Measurements from ENCODE around the gene CLIC4. TPM values are rescaled to one million over a fixed set of nuclear protein-coding genes. Genes with fewer than 3 reads are reported as not detected.

CLIC4 gene
- total RNA-seq, 1 donor = 711 TPM

- Histone ChIP-seq H4K20me1 (ENCODE audit: insufficient read depth, low read length) (no peaks in the 10 kb centered on the region), H3K4me1 (ENCODE audit: insufficient read depth, low read length) (peaks cover 11% of the 10 kb centered on the region), H3K36me3 (ENCODE audit: insufficient read depth, low read length) (no peaks in the 10 kb centered on the region), H2AFZ (ENCODE audit: low read length) (no peak overlapping the region), H3K27me3 (ENCODE audit: insufficient read depth, low read length) (no peaks in the 10 kb centered on the region), H3K9me3 (ENCODE audit: low read depth, low read length) (no peaks in the 10 kb centered on the region), H3K4me2 (ENCODE audit: insufficient read depth, low read length) (no peak overlapping the region), H3K4me3 (ENCODE audit: insufficient read depth, low read length) (no peak overlapping the region), H3K79me2 (ENCODE audit: insufficient read depth, low read length) (no peaks in the 10 kb centered on the region), H3K27ac (ENCODE audit: low read depth, low read length) (no peak overlapping the region)
- TF ChIP-seq, protein P1, sequence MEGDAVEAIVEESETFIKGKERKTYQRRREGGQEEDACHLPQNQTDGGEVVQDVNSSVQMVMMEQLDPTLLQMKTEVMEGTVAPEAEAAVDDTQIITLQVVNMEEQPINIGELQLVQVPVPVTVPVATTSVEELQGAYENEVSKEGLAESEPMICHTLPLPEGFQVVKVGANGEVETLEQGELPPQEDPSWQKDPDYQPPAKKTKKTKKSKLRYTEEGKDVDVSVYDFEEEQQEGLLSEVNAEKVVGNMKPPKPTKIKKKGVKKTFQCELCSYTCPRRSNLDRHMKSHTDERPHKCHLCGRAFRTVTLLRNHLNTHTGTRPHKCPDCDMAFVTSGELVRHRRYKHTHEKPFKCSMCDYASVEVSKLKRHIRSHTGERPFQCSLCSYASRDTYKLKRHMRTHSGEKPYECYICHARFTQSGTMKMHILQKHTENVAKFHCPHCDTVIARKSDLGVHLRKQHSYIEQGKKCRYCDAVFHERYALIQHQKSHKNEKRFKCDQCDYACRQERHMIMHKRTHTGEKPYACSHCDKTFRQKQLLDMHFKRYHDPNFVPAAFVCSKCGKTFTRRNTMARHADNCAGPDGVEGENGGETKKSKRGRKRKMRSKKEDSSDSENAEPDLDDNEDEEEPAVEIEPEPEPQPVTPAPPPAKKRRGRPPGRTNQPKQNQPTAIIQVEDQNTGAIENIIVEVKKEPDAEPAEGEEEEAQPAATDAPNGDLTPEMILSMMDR (IDR thresholded peaks at IDR 0.05; ENCODE audit: extremely low read depth, low read depth, low read length) = no peak
- no peak for DNase-seq (ENCODE audit: insufficient read length, low spot score, missing footprints)
Measured at GRCh38 chr1:24865168-24865567, 119.9 kb downstream of the CLIC4 start.

DNA sequence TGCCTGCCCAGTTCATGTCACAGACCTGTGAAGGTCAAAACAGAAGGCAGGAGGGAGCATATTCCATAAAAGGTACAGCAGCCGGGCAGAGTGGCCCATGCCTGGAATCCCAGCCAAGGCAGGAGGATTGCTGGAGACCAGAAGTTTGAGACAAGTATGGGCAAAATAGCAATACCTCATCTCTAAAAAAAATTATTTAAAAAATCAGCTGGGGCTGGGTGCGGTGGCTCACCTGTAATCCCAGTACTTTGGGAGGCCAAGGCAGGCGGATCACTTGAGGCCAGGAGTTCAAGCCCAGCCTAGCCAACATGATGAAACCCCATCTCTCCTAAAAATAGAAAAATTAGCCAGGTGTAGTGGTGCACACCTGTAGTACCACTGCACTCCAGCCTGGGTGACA, 120.3 kb downstream of the CLIC4 start:
- Histone ChIP-seq H3K4me1 (ENCODE audit: insufficient read depth, low read length) (peaks cover 11% of the 10 kb centered on the region), H3K27ac (ENCODE audit: low read depth, low read length) (no peak overlapping the region), H3K36me3 (ENCODE audit: insufficient read depth, low read length) (no peaks in the 10 kb centered on the region), H3K27me3 (ENCODE audit: insufficient read depth, low read length) (no peaks in the 10 kb centered on the region), H2AFZ (ENCODE audit: low read length) (no peak overlapping the region), H3K9me3 (ENCODE audit: low read depth, low read length) (no peaks in the 10 kb centered on the region), H3K4me2 (ENCODE audit: insufficient read depth, low read length) (no peak overlapping the region), H3K4me3 (ENCODE audit: insufficient read depth, low read length) (no peak overlapping the region), H3K79me2 (ENCODE audit: insufficient read depth, low read length) (no peaks in the 10 kb centered on the region), H4K20me1 (ENCODE audit: insufficient read depth, low read length) (no peaks in the 10 kb centered on the region)
- TF ChIP-seq, protein P1 (IDR thresholded peaks at IDR 0.05; ENCODE audit: extremely low read depth, low read depth, low read length) = no peak
- no peak for DNase-seq (ENCODE audit: insufficient read length, low spot score, missing footprints)

DNA sequence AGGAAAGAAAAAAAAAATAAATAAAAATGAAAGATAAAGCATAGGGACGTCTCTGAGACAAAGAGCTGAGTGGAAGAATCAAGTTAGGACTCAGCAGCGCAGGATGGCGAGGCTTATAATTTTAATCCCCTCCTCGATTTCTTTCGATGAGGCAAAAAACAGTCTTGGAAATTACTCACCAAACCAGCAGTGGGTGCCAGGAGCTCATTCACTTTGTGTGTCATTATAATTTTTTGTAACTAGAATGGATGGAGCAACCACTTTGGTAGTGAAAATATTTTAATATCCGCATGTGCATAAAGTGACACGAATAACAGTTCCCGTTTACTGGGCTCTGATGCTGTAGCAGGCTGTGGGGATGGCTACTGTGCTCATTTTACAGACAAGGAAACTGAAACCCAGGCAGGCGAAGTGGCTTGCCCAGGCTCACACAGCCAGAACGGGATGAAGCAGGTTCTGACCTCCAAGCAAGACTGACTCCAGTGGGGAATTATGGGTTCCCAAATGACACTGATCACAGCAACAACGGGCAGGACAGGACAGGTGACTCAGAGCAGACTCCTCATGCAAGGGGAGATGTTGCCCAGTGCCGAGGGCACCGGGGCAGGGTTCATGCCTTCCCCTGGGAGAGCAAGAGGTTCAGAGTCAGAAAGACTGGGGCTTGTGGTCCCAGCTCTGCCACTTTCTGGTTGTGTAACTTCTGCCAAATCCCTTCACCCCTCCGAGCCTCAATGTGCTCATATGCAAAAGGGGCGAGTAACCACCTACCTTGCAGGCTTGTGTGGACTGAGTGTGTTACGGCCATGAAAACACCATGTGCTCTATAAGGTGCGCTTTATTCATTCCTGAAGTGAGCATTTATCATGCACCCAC, 121.2 kb downstream of the CLIC4 start:
- H3K4me2 ChIP-seq (ENCODE audit: insufficient read depth, low read length) = no peak overlapping the region
- no peaks in the 10 kb centered on the region for H4K20me1 ChIP-seq (ENCODE audit: insufficient read depth, low read length)
- no peaks in the 10 kb centered on the region for H3K36me3 ChIP-seq (ENCODE audit: insufficient read depth, low read length)
- H3K4me1 ChIP-seq (ENCODE audit: insufficient read depth, low read length) = peaks cover 11% of the 10 kb centered on the region
- TF ChIP-seq, protein P1 (IDR thresholded peaks at IDR 0.05; ENCODE audit: extremely low read depth, low read depth, low read length) = peak; percentile 22
- no peaks in the 10 kb centered on the region for H3K27me3 ChIP-seq (ENCODE audit: insufficient read depth, low read length)
- H3K27ac ChIP-seq (ENCODE audit: low read depth, low read length) = no peak overlapping the region
- no peaks in the 10 kb centered on the region for H3K9me3 ChIP-seq (ENCODE audit: low read depth, low read length)
- DNase-seq (ENCODE audit: insufficient read length, low spot score, missing footprints) = no peak
- no peaks in the 10 kb centered on the region for H3K79me2 ChIP-seq (ENCODE audit: insufficient read depth, low read length)
- no peak overlapping the region for H3K4me3 ChIP-seq (ENCODE audit: insufficient read depth, low read length)
- H2AFZ ChIP-seq (ENCODE audit: low read length) = no peak overlapping the region

DNA sequence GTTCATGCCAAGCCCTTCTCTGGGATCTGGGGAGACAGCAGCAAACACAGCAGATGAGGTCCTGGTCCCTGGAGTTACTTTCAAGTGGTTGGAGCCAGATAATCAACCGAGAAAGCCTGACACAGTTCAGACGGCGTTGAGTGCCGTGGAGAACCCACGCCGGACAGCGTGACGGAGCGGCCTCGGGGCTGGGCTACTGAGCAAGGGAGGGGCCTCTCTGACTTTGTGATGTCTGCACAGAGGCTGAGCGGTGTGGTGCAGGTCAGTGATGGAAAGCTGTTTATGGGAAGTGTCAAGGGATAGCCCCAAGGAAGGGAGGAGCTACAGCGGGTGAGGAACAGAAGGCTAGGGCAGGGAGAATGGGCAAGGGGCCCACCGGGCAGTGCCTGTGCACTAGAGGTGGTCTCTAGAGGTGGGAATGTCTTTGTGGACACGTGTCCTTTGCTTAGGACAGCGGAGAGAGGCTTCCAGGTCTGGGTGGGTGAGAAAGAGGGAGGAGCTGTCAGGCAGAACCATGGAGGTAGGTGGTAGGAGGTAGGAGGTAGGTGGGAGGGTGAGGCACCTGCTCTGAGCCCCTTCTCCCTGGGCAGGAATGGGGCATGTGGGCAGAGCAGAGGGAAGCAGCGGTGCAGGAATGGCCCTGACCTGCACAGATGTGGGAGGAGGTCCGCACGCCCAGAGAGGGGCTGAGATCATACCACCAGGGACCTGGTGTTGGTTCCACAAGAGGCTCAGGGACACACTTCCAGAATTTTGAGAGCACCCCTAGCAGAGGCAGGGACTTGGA, 122.0 kb downstream of the CLIC4 start:
- Histone ChIP-seq H4K20me1 (ENCODE audit: insufficient read depth, low read length) (no peaks in the 10 kb centered on the region), H3K27me3 (ENCODE audit: insufficient read depth, low read length) (no peaks in the 10 kb centered on the region), H3K9me3 (ENCODE audit: low read depth, low read length) (no peaks in the 10 kb centered on the region), H3K36me3 (ENCODE audit: insufficient read depth, low read length) (no peaks in the 10 kb centered on the region), H3K4me3 (ENCODE audit: insufficient read depth, low read length) (no peak overlapping the region), H3K27ac (ENCODE audit: low read depth, low read length) (no peak overlapping the region), H2AFZ (ENCODE audit: low read length) (no peak overlapping the region), H3K4me1 (ENCODE audit: insufficient read depth, low read length) (peaks cover 3% of the 10 kb centered on the region), H3K4me2 (ENCODE audit: insufficient read depth, low read length) (no peak overlapping the region), H3K79me2 (ENCODE audit: insufficient read depth, low read length) (no peaks in the 10 kb centered on the region)
- DNase-seq (ENCODE audit: insufficient read length, low spot score, missing footprints) = no peak
- TF ChIP-seq, protein P1 (IDR thresholded peaks at IDR 0.05; ENCODE audit: extremely low read depth, low read depth, low read length) = no peak

All from osteoblast (primary cell).